DLD1 (cell line): ENCODE data around the gene FTCD.

ENCODE experiments used
- in situ Hi-C: cut with HindIII; loops from 2 replicates; pipeline ENCODE4 v1.10.0; 2017; ENCODE audit warnings: low sequenced_read_pairs

Gene FTCD

GRCh38 chr21:46096596-46097335, 58.6 kb downstream of the FTCD start:
- in situ Hi-C loops, result no loop called here

GRCh38 chr21:46095814-46096595, 59.4 kb downstream of the FTCD start:
- in situ Hi-C loops, result no loop called here

- in situ Hi-C loops, result no loop called here
These were observed 60.2 kb downstream of the FTCD start for GRCh38 chr21:46095083-46095719.

- in situ Hi-C loops, result no loop called here
These were observed 60.8 kb downstream of the FTCD start for GRCh38 chr21:46094401-46095082.

GRCh38 chr21:46093668-46094400, 61.5 kb downstream of the FTCD start:
- in situ Hi-C loops, result no loop called here

GRCh38 chr21:46092811-46093667, 62.3 kb downstream of the FTCD start:
- in situ Hi-C loops, result no loop called here

- in situ Hi-C loops, result no loop called here
These were observed 63.2 kb downstream of the FTCD start for GRCh38 chr21:46092026-46092764.

- in situ Hi-C loops, result no loop called here
These were observed 63.8 kb downstream of the FTCD start for GRCh38 chr21:46091631-46092025.

GRCh38 chr21:46091118-46091517, 64.3 kb downstream of the FTCD start:
- in situ Hi-C loops, result no loop called here

GRCh38 chr21:46089285-46089684, 66.1 kb downstream of the FTCD start:
- in situ Hi-C loops, result no loop called here

GRCh38 chr21:46088189-46088588, 67.2 kb downstream of the FTCD start:
- in situ Hi-C loops, result no loop called here

- in situ Hi-C loops, result no loop called here
These were observed 67.7 kb downstream of the FTCD start for GRCh38 chr21:46087641-46088040.
